Neural crest cell (in vitro differentiated cells): Measurements from ENCODE around the gene SRRM4. TPM values are rescaled to one million over a fixed set of nuclear protein-coding genes. Genes with fewer than 3 reads are reported as not detected.
"Not testable (repeated sequence)": the region's sequence is repeated elsewhere in the genome, so short reads cannot be mapped to it uniquely, and the experiment has no call there.

Source experiments
- DNase-seq: peaks from one replicate; pipeline ENCODE4 v3.0.0; 2021; ENCODE audit warnings: low read depth, mixed read lengths, low spot score
- H3K27ac Mint-ChIP-seq: one replicate; pipeline ENCODE4 v1.8.0; 2021; ENCODE audit warnings: mild to moderate bottlenecking, mixed read lengths; ENCODE audit not compliant: unreplicated experiment
- H3K27me3 Mint-ChIP-seq: 2 replicates; pipeline ENCODE4 v1.8.0; 2021; ENCODE audit warnings: low read depth, mild to moderate bottlenecking, mixed read lengths
- H3K36me3 Mint-ChIP-seq: 2 replicates; pipeline ENCODE4 v1.8.0; 2021; ENCODE audit warnings: low read depth, mild to moderate bottlenecking, mixed read lengths
- H3K4me1 Mint-ChIP-seq: 2 replicates; pipeline ENCODE4 v1.8.0; 2021; ENCODE audit warnings: mixed read lengths
- H3K4me3 Mint-ChIP-seq: one replicate; pipeline ENCODE4 v1.8.0; 2021; ENCODE audit warnings: mild to moderate bottlenecking, mixed read lengths
- H3K9me3 Mint-ChIP-seq: 2 replicates; pipeline ENCODE4 v1.8.0; 2021; ENCODE audit warnings: mixed read lengths
- total RNA-seq: library from RNA; stranded (reverse); gene quantifications from 2 replicates; pipeline ENCODE4 v1.2.1, GENCODE V29; 2021
- TF ChIP-seq, protein P1 (sequence below): fragments of 200-600 bp; sonication (generic); conservative IDR thresholded peaks from 2 replicates; pipeline ENCODE4 v1.5.0; 2021; ENCODE audit warnings: antibody characterized with exemption, mild to moderate bottlenecking

Gene SRRM4
- total RNA-seq, 1 donor from 2014 or later = 10.8 TPM

- DNase-seq = peak; percentile 50
- TF ChIP-seq, protein P1, sequence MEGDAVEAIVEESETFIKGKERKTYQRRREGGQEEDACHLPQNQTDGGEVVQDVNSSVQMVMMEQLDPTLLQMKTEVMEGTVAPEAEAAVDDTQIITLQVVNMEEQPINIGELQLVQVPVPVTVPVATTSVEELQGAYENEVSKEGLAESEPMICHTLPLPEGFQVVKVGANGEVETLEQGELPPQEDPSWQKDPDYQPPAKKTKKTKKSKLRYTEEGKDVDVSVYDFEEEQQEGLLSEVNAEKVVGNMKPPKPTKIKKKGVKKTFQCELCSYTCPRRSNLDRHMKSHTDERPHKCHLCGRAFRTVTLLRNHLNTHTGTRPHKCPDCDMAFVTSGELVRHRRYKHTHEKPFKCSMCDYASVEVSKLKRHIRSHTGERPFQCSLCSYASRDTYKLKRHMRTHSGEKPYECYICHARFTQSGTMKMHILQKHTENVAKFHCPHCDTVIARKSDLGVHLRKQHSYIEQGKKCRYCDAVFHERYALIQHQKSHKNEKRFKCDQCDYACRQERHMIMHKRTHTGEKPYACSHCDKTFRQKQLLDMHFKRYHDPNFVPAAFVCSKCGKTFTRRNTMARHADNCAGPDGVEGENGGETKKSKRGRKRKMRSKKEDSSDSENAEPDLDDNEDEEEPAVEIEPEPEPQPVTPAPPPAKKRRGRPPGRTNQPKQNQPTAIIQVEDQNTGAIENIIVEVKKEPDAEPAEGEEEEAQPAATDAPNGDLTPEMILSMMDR = peak; percentile 71
- Mint-ChIP-seq H3K4me1 (peaks cover 48% of the 10 kb centered on the region), H3K36me3 (peaks cover 6% of the 10 kb centered on the region), H3K27ac (no peak overlapping the region), H3K4me3 (no peak overlapping the region), H3K27me3 (peaks cover 3% of the 10 kb centered on the region), H3K9me3 (peaks cover 11% of the 10 kb centered on the region)
Observed at GRCh38 chr12:119020406-119021360, 39.3 kb downstream of the SRRM4 start.

DNA sequence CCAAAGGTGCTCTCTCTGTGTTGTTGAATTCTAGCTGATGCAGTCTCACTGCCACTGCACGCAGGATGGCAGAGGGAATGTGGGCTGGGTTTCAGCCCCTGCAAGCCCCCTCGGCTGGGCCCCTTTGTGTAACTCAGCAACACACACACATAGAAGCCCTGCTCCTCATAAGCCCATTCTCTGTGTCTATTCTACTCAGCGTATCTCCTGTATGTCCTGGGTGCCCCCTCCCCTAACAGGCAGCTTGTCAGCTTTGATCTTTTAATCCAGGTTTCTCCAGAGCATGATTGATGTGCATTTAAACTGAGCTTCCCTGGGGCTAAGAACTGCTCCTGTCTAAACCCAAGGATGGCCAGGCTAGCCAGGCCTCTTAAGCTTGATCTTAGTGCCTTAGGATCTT lies 43.0 kb downstream of the SRRM4 start:
- Mint-ChIP-seq H3K36me3 (peaks cover 6% of the 10 kb centered on the region), H3K27ac (no peak overlapping the region), H3K27me3 (peaks cover 2% of the 10 kb centered on the region), H3K4me3 (no peak overlapping the region), H3K4me1 (peaks cover 29% of the 10 kb centered on the region), H3K9me3 (peaks cover 11% of the 10 kb centered on the region)
- TF ChIP-seq, protein P1 = no peak
- no peak for DNase-seq

GRCh38 chr12:119025786-119026185 lies 44.4 kb downstream of the SRRM4 start:
- H3K9me3 Mint-ChIP-seq = peaks cover 9% of the 10 kb centered on the region
- no peak overlapping the region for H3K4me3 Mint-ChIP-seq
- no peak for DNase-seq
- TF ChIP-seq, protein P1 = no peak
- no peaks in the 10 kb centered on the region for H3K27me3 Mint-ChIP-seq
- peaks cover 6% of the 10 kb centered on the region for H3K36me3 Mint-ChIP-seq
- peaks cover 19% of the 10 kb centered on the region for H3K4me1 Mint-ChIP-seq
- no peak overlapping the region for H3K27ac Mint-ChIP-seq

- not testable (repeated sequence) for H3K36me3 Mint-ChIP-seq, H3K27me3 Mint-ChIP-seq, H3K27ac Mint-ChIP-seq, H3K9me3 Mint-ChIP-seq, H3K4me3 Mint-ChIP-seq, DNase-seq
- H3K4me1 Mint-ChIP-seq = peaks cover 21% of the 10 kb centered on the region
Observed at GRCh38 chr12:119033332-119033731, 52.0 kb downstream of the SRRM4 start.

- no peaks in the 10 kb centered on the region for H3K9me3 Mint-ChIP-seq
- H3K36me3 Mint-ChIP-seq = no peaks in the 10 kb centered on the region
- TF ChIP-seq, protein P1 = peak; percentile 75
- DNase-seq = peak; percentile 66
- H3K4me3 Mint-ChIP-seq = no peak overlapping the region
- H3K4me1 Mint-ChIP-seq = peaks cover 21% of the 10 kb centered on the region
- no peak overlapping the region for H3K27ac Mint-ChIP-seq
- no peaks in the 10 kb centered on the region for H3K27me3 Mint-ChIP-seq
Observed at GRCh38 chr12:119036878-119037825, 55.8 kb downstream of the SRRM4 start.
